HEK293T (cell line): Measurements from ENCODE around the gene PLPP7.

ENCODE experiments used
- ARNT ChIP-seq: fragments of 450-650 bp; IDR thresholded peaks from 2 replicates; pipeline ENCODE4 v1.6.1; 2017; ENCODE audit warnings: mild to moderate bottlenecking
- BHLHE40 ChIP-seq: fragments of 450-650 bp; IDR thresholded peaks from 2 replicates; pipeline ENCODE4 v1.6.1; 2016; ENCODE audit warnings: mild to moderate bottlenecking, moderate library complexity, borderline replicate concordance
- CTBP1 ChIP-seq: fragments of 450-650 bp; IDR thresholded peaks from 2 replicates; pipeline ENCODE4 v1.6.1; 2016; ENCODE audit warnings: borderline replicate concordance
- ELF4 ChIP-seq: fragments of 450-650 bp; IDR thresholded peaks from 2 replicates; pipeline ENCODE4 v1.6.1; 2017; ENCODE audit warnings: antibody characterized with exemption
- FOXA1 ChIP-seq: fragments of 450-650 bp; IDR thresholded peaks from 2 replicates; pipeline ENCODE4 v1.6.1; 2016; ENCODE audit warnings: mild to moderate bottlenecking
- FOXM1 ChIP-seq: fragments of 450-650 bp; IDR thresholded peaks from 2 replicates; pipeline ENCODE4 v1.6.1; 2017; ENCODE audit warnings: mild to moderate bottlenecking, borderline replicate concordance
- HDGF ChIP-seq: fragments of 450-650 bp; IDR thresholded peaks from 2 replicates; pipeline ENCODE4 v1.6.1; 2017; ENCODE audit warnings: antibody characterized with exemption, borderline replicate concordance
- SP1 ChIP-seq: fragments of 450-650 bp; IDR thresholded peaks from 2 replicates; pipeline ENCODE4 v1.6.1; 2017
- SUZ12 ChIP-seq: fragments of 450-650 bp; IDR thresholded peaks from 2 replicates; pipeline ENCODE4 v1.6.1; 2016; ENCODE audit warnings: mild to moderate bottlenecking
- ZNF384 ChIP-seq: fragments of 450-650 bp; IDR thresholded peaks from 2 replicates; pipeline ENCODE4 v1.6.1; 2016

- TF ChIP-seq ELF4: no peak
- no peak for TF ChIP-seq ARNT
- TF ChIP-seq FOXA1: no peak
- no peak for TF ChIP-seq SP1
- TF ChIP-seq SUZ12: no peak
- no peak for TF ChIP-seq FOXM1
- TF ChIP-seq CTBP1: no peak
- TF ChIP-seq BHLHE40: no peak
- no peak for TF ChIP-seq HDGF
- no peak for TF ChIP-seq ZNF384
These were observed 678 bp downstream of the PLPP7 start for GRCh38 chr9:131290036-131290766.
